ENCODE measurements around the gene TRPM4.
A peak's percentile ranks its signal among the peaks of the same experiment; 100 is the strongest.
"Not testable (repeated sequence)": the region's sequence is repeated elsewhere in the genome, so short reads cannot be mapped to it uniquely, and the experiment has no call there.

The TRPM4 gene

DNA sequence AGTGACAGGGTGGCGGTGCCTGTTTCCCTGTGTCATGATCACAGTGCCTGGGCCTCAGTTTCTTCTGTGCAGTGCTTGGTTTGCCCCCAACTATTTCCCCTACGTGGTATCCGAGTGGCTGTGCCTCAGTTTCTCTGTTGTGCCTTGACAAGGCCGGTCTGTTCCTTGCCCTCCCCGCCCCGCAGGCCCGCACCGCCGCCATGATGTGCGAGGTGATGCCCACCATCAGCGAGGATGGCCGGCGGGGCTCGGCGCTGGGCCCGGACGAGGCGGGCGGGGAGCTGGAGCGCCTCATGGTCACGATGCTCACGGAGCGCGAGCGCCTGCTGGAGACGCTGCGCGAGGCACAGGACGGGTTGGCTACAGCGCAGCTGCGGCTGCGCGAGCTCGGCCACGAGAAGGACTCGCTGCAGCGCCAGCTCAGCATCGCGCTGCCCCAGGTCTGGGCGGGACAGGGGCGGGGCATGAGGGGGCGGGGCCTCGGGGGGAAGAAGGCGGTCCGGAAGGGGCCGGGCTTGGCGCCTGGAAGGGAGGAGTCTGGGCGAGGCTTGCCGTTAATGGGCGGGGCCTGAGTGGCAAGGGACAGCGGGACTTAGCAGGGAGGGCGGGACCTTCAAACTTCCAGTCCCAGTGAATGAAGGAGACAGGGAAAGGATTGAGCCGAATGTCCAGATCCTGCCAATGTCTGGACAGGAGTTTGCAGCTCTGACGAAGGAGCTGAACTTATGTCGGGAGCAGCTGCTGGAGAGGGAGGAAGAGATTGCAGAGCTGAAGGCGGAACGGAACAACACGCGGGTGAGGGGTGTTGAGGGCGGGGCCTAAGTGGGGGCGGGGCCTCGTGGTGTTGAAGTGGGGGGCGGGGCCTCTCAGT lies 29.7 kb upstream of the TRPM4 start:
- peak; percentile 98 for DNase-seq

DNA sequence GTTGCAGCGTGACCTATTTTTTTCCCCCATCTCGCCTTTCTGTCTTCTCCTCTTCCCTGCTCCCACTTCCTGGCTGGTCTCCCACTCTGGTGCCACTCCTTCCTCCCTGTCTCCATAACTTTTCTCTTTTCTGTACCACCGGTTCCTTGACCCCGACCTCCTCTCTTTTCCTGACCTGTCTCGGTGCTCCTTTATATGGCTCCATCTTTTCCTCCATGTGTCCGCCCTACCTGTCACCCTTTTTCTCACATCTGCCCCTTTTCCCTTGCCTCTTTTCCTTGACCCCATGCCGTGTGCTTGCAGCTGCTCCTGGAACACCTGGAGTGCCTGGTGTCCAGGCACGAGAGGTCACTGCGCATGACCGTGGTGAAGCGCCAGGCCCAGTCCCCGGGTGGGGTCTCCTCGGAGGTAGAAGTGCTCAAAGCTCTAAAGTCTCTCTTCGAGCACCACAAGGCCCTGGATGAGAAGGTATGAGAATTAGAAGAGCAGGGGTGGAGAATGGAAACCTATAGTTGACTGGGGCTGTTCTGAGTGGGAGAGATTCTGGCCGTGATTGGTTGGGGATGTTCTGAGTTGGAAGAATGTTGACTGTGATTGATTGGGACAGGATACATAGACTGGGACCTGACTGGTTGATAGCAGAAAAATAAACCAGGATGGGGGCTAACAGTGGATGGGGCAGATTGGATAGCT lies 28.9 kb upstream of the TRPM4 start:
- no peak for DNase-seq

DNA sequence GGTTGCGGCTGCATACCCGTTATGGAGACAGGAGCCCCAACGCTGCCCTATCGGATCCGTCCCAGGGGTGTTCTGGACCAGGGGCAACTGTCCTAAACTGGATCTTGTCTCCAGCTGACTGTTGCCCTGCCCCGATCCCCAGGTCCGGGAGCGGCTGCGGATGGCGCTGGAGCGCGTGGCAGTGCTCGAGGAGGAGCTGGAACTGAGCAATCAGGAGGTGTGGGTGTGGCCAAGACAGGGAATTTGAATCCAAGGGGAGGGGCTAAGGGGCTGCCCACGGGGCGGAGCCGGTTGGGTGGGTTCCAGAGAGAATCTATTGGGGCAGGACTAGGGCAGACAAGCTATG lies 28.4 kb upstream of the TRPM4 start:
- DNase-seq = no peak

DNA sequence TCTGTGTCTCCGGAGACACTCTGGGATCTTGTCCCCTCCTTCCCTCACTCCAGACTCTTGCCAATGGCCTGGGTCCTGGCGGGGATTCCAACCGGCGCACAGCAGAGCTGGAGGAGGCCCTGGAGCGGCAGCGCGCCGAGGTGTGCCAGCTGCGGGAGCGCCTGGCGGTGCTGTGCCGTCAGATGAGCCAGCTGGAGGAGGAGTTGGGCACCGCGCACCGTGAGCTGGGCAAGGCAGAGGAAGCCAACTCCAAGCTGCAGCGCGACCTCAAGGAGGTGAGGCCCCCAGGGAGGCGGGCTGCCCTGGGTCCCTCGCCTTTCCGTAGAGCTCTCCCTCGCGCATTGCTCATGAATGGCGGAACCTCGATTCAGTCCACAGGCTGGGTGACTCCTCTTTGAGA lies 27.3 kb upstream of the TRPM4 start:
- no peak for DNase-seq

DNA sequence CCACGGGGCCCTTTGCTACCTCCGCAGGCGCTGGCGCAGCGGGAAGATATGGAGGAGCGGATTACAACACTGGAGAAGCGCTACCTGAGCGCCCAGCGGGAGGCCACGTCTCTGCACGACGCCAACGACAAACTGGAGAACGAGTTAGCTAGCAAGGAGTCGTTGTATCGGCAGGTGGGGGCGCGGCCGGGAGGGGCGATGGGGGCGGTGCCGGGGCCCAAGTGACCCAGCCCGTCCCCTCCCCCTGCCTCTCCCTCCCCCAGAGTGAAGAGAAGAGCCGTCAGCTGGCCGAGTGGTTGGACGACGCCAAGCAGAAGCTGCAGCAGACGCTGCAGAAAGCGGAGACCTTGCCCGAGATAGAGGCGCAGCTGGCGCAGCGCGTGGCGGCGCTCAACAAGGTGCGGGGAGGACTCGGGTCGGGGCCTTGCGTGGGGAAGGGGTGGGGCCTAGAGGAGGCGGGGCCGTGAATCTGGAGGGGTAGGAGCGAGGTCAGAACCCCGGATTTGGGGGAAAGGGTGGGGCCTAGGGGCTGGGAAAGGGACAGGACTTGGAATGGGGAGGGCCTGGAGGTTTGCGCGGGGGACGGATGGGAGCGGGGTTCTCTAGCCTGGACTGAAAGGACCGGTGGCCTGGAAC lies 24.5 kb upstream of the TRPM4 start:
- no peak for DNase-seq

DNA sequence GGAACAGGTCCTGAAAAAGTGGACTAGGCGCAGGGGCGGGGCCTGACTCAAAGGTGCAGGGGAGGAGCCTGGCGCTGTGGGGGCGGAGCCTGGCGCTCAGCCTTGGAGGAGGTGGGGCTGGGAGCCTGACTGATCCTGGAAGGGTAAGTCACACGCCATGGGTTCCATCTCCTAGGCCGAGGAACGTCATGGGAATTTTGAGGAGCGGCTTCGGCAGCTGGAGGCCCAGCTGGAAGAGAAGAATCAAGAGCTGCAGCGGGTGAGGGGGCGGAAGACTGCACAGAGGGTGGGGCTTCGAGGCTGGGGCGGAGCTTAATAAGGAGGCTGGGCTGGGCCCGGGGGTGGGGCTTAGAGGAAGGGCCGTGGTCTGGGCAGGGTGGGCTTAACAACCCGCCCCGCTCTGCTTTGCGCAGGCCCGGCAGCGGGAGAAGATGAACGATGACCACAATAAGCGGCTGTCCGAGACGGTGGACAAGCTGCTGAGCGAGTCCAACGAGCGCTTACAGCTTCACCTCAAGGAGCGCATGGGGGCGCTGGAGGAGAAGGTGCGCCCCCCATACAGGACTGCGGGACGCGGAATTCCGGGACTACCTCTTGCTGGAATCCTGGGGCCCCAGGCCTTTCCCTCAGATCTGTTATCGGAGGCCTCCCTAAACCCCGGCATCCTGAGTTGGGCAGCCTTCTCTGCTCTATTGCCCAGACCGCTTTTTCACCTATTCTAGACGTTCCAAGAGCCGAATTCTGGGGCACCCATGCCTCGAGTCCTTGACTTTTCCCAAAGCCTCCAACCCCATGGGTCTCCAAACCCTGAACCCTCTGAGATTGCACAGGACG lies 23.8 kb upstream of the TRPM4 start:
- DNase-seq = peak; percentile 86

DNA sequence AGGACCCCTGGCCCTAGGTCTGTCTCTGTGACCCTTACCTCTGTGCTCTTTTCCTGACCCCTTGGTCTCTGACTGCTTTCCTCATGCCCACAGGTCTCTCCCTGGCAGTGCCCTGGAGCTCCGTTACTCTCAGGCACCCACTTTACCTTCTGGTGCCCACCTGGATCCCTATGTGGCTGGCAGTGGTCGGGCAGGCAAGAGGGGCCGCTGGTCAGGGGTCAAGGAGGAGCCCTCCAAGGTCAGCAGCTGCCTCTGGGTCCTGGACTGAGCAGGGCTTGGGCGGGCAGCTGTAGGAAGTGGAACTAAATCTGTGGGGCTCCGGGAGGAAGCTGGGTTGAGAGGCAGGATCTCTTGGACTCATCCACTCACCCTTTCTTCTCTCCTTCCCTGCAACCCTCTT lies 21.9 kb upstream of the TRPM4 start:
- DNase-seq = no peak

DNA sequence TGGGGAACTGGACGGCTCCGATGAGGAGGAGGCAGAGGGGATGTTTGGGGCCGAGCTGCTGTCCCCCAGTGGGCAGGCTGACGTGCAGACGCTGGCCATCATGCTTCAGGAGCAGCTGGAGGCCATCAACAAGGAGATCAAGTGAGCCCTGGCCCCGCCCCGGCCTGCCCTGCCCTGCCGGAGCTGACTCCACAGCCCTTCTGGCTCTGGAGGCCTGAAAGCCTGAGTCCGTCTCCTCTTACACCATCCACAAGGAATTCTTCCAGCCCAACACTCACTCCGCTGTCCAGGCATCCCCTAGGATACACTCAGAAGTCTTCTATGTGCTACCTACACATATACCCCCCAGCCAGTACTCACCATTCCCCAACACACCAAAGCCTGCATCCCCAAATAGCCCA lies 20.8 kb upstream of the TRPM4 start:
- peak; percentile 51 for DNase-seq

DNA sequence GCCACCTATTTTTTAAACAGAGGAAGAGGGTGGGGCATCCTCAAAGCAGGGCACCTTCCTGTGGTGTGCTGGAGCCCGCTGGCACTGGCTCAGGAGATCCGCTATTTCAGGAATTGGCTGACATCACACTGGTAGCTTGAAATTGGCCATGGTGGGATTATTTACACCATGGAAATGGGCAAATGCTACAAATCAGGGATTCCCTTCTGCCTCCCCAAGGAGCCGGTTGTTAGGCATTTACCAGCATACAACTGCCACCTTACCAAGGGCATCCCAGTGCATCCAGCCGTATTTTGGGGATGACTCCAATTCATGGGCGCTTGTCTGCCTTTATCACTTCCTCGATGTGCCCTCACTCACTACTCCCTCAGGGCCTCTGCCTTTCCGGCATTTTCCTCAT lies 16.6 kb upstream of the TRPM4 start:
- no peak for DNase-seq

DNA sequence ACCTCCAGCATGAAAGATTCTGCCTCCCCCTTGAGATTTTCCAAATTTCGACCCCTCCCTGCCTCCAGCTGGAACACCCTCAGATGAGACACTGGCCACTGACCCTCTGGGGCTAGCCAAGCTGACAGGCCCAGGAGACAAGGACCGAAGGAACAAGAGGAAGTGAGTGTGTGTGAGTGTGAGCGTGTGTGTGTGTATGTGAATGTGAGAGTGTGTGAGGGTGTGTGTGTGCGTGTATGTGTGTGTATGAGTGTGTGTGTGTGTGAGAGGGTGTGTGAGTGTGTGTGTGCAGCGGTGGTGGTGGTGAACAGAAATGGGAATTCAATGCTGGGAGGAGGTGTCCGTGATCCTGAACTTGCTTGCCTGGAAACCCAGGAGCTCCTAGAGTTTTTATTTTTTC lies 16.2 kb upstream of the TRPM4 start:
- DNase-seq = no peak

DNA sequence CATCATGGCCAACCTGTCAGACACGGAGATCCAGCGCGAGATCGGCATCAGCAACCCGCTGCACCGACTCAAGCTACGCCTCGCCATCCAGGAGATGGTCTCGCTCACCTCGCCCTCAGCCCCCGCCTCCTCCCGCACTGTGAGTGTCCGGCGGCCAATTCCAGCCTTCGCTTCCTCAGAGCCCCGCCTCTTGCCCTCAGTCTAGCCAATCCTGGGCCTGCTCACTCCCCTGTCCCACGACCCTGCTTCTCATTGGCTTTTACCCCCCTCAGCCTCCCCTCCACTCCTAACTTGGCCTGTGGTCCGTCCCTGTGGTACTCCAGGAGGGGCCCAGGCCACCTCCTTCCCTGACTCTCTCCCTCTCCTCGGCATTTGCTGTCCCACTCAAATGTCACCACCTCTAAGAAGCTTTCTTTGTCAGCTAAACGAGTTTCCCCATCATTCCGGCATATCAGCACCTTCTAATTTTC lies 14.7 kb upstream of the TRPM4 start:
- peak; percentile 95 for DNase-seq

DNA sequence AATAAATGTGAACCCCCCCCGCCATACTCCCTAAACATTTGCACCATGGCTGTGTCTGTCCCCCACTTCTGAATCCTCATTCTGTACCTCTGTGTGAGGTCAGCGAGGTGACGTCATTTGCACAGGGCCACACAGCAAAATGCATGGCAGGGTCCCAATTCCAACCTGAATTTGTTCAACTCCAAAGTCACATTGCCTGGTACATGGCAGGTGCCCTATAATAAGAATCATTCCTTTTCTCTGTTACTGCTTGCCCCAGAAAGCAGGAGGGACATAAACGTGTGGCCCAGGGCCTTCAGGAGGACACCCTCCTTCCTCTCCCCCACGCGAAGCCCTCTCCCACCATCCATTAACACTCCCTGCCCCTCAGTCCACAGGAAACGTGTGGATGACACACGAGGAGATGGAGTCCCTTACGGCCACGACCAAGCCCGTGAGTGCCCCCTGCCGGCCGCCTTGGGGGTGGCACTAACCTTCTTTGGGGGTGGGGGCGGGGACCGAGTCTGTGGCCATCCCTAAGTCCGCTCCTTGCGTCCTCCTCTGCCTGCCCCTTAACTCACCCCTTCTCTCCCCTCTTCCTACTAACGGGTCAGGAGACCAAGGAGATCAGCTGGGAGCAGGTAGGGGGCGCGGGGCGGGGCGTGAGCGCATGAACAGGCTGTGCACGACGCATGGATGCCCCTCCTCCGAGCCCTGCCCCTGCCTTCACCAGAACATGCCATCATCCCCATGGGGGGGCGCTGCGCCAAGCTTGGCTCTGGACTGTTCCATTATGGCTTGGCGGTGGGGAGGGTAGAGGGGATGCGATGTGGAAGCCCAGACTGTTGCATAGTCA lies 11.8 kb upstream of the TRPM4 start:
- peak; percentile 88 for DNase-seq

DNA sequence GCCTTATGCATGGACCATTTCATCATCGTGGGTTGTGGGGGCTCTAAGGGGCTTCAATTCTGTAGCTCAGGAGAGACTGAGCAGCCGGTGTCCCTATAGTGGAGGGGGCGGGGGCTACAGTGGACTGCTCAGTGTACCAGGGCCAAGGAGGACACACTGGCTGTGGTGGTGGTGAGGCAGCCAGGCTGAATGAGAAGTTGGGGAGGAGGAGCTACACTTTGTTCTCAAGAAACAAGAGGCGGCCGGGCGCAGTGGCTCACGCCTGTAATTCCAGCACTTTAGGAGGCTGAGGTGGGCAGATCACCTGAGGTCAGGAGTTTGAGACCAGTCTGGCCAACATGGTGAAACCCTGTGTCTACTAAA lies 11.2 kb upstream of the TRPM4 start:
- not testable (repeated sequence) for DNase-seq

DNA sequence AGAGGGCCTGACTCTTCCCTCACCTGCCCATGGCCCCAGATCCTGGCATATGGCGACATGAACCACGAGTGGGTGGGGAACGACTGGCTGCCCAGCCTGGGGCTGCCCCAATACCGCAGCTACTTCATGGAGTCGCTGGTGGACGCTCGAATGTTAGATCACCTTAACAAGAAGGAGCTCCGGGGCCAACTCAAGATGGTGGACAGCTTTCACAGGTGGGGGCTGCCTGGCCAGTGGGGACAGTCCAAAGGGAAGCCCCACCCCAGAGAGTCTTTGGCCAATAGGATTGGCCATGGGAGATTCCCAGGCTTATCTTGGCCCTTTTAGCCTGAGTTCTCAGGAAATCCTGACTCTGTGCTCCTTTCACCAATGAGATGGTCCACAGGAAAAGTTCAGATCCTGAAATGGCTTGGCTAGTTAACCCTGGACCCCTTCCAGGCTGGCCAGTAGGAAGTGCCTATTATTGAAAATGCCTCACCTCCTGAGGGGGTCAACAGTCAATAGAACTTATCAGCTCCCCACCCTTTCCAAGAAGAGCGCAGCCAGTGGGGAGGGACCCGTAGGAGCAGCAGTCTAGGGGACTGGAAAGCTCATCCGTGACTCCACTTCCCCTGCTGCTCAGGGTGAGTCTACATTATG lies 9.4 kb upstream of the TRPM4 start:
- DNase-seq = no peak

DNA sequence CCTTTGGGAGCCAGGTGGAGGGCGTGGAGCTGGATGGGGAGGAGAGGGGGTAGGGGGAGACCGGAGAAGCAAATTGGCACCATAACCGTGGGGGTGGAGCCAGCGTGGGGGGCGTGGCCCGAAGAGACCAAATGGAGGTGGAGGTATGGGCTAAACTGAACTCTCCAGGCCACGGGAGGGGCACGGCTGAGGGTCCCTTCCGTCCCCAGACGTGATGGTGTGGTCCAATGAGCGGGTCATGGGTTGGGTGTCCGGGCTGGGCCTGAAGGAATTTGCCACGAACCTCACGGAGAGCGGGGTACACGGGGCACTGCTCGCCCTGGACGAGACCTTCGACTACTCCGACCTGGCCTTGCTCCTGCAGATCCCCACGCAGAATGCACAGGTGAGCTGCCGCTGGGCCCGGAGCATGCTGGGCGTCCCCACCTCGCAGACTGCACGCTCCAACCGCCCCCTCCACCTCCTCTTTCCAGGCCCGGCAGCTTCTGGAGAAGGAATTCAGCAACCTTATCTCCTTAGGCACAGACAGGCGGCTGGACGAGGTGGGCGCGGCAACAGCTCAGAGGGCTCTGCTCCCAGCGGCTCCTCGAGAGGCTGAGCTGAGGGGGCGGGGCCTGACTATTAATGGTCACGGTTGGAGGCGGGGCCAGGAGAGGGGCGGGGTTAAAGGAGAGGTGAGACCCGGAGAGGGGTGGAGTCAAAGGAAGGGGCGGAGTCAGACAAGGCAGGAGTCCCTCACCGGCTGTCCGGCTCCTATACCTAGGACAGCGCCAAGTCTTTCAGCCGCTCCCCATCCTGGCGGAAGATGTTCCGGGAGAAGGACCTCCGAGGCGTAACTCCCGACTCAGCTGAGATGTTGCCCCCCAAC lies 8.6 kb upstream of the TRPM4 start:
- DNase-seq = peak; percentile 97

DNA sequence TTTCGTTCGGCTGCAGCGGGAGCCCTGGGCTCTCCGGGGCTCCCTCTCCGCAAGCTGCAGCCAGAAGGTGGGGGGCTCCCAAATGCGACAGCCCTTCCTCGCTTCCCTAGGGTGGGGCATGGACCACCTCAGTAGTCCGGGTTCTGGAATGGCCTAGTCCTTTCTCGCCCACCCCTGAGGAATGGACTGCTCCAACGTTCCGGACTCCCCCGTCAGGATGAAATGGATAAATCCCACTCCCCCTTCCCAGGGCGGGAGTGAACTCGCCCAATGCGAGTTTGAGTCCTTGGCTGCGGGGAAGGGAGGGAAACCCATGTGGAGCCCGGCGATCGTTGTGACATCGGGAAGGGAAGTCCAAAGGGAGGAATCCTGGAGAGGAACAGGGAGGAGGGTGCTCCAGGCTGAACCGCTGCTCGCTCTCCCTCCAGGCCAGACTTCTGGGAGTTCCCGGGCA lies 7.9 kb upstream of the TRPM4 start:
- peak; percentile 91 for DNase-seq

DNA sequence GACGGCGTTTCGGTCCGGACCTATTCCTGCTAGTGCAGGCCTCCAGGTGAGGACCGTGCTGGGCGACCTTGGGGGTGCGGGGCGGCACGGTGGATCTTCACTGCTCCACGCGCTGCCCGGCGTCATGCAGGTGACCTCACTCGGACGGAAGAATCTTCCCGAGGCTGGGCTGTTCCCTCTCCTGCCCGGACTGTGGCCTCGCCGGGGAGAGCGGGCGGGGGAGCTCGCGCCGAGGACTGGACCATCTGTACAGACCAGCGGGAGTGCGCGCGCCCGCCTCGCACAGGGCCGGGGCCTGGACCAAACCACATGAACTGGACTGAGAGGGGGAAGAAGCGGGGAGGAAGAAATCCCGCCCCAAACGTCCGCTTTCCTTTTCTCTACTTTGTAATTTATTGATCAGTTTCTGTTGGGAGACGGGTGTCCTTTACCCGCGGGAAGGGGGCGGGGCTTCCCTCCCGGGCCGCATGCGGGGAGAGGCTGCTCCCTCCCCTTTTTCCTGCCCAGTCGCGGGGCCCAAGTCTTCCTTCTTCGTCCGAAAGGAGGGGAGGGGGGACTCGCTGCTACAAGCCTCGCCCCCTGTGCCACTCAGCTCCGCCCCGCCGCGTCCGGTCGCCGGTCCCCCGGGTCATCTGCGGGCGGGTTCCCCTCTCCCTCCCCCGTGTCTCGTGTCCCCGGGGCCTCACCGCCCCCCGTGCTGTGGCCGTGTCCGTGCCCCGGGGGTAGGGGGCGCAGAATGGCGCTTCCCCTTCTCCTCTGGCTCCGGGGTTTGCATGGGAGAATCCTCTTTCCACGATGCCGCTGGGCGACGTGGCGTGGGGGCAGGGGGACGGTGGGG lies 7.3 kb upstream of the TRPM4 start:
- DNase-seq = peak; percentile 95

DNA sequence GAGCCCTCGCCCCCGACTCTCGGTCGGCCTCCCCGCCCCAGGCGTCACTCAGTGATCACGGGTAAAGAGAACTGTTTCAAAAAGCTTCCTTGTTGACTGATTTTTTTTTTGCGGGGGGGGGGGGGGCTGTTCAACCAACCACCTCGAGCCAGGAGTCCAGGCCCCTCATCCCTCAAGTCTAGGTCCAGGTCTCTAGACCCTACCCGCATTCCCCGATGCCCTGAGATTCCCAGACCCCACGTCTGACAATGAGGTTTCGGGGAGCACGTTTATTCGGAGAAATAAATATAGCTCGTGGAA lies 6.7 kb upstream of the TRPM4 start:
- no peak for DNase-seq

DNA sequence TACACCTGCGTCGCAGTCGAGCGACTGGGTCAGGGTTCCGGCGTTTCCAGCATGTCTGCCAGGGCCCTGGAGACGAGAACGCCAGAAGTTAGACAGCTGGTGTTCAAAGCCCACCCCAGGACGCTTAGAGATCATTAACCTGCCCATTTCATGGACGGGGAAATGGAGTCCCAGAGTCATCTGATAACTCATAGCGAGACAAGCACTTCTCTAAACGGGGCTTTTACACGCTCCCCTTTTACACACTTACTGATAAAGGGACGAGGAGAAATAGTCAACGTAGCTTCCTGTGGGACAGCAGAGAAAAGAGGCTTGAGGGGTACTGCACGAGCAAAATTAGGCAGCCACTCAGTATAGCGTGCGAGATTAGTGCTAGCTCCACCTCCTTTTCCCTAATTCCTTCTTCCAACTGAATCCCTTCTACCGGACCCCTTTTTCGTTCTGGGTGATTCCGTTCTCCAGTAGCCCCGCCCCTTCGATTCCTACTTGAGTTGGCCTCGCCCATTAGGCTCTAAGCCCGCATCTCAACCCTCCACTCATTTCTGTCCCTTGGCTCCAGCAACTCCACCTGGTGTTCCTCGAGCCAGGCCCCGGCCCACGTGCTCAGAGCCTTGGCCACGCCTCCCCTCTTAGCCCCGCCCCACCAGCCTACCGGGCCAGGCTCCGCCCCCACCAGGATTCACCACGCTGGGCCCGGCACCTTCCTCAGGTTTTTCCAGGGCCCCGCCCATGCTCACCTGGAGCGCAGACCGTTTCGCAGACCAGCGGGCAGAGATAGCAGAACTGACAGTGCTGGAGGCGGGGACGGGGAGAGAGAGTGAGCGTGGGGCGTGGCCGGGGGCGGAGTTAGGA lies 6.1 kb upstream of the TRPM4 start:
- DNase-seq = peak; percentile 75

All from right hindlimb (tissue), 1 donor.